ENCODE data around the gene PLBD2.
A peak's percentile ranks its signal among the peaks of the same experiment; 100 is the strongest.
"Not testable (repeated sequence)": the region's sequence is repeated elsewhere in the genome, so short reads cannot be mapped to it uniquely, and the experiment has no call there.

Gene PLBD2

DNA sequence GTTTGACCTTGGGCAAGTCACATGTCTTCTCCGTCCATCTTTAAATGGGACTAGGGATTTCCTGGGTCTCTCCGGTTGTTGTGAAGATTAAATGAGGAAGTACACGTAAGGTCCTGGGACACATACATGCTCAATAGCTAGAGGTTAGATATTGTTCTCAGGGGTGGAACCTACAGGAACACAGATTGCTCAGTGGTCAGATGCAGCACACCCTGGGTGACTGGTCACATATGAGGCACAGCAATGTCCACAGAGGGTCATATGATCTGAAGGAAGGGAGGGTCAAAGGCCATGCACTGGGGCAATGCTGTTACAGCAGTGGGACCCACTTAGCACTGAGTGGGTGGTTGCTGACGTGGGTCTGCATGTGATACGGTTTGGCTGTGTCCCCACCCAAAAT lies 12.0 kb upstream of the PLBD2 start:
- TF ChIP-seq, protein P1, sequence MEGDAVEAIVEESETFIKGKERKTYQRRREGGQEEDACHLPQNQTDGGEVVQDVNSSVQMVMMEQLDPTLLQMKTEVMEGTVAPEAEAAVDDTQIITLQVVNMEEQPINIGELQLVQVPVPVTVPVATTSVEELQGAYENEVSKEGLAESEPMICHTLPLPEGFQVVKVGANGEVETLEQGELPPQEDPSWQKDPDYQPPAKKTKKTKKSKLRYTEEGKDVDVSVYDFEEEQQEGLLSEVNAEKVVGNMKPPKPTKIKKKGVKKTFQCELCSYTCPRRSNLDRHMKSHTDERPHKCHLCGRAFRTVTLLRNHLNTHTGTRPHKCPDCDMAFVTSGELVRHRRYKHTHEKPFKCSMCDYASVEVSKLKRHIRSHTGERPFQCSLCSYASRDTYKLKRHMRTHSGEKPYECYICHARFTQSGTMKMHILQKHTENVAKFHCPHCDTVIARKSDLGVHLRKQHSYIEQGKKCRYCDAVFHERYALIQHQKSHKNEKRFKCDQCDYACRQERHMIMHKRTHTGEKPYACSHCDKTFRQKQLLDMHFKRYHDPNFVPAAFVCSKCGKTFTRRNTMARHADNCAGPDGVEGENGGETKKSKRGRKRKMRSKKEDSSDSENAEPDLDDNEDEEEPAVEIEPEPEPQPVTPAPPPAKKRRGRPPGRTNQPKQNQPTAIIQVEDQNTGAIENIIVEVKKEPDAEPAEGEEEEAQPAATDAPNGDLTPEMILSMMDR (conservative IDR thresholded peaks at IDR 0.05; ENCODE audit: low read depth): no peak
- ChIA-PET POLR2A (ENCODE audit: low non-redundant PET) (no interaction called here), CTCF (no interaction called here)
- no peak overlapping the region for H3K27ac ChIP-seq
- DNase-seq (ENCODE audit: low spot score): no peak

DNA sequence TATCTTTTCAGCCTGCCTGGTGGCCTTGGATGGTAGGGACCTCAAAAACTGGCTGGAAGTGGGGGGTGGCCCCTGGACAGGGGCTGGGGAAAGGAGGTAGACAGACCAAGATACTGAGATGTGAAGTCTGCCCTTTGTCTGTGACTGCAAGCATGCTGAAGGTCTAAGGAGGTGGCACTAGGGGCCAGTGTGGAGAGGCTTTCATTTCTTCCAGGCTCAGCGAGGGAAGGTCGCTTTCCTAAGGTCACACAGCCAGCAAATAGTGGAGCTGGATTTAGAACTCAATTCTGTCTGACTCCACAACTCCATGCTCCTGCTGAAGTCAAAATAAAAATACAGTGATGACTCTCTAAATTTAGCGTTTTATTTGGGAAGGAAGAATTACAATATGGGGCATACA lies 11.3 kb upstream of the PLBD2 start:
- POLR2A ChIA-PET (ENCODE audit: low non-redundant PET): no interaction called here
- CTCF ChIA-PET: interaction anchor here (1.0 kb wide), 1 partner anchor 35 kb away, joined by 3 read pairs; no protein-coding TSS in a partner anchor
- no peak for DNase-seq (ENCODE audit: low spot score)
- TF ChIP-seq, protein P1 (conservative IDR thresholded peaks at IDR 0.05; ENCODE audit: low read depth): no peak
- no peak overlapping the region for H3K27ac ChIP-seq

DNA sequence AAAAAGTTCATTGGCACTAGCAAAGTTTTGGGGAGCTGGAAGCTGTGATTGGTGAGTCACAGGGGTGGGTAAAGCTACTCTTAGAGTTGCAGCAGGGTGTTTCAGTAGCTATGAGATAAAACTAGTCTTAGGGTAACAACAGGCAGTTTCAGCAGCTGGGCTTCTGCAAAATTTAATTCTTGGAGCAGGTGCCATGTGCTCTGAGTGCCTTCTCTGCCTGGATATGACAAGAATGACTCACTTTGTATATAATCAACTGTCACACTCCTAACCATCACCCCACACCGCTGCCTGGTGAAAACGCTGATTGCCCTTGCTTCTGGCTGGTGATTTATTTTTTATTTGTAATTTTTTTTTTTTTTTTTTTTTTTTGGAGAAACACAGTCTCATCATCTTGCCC lies 10.5 kb upstream of the PLBD2 start:
- no peak overlapping the region for H3K27ac ChIP-seq
- TF ChIP-seq, protein P1 (conservative IDR thresholded peaks at IDR 0.05; ENCODE audit: low read depth): no peak
- ChIA-PET POLR2A (ENCODE audit: low non-redundant PET) (no interaction called here), CTCF (interaction anchor here (1.0 kb wide), 1 partner anchor 36 kb away, joined by 3 read pairs; no protein-coding TSS in a partner anchor)
- DNase-seq (ENCODE audit: low spot score): no peak

DNA sequence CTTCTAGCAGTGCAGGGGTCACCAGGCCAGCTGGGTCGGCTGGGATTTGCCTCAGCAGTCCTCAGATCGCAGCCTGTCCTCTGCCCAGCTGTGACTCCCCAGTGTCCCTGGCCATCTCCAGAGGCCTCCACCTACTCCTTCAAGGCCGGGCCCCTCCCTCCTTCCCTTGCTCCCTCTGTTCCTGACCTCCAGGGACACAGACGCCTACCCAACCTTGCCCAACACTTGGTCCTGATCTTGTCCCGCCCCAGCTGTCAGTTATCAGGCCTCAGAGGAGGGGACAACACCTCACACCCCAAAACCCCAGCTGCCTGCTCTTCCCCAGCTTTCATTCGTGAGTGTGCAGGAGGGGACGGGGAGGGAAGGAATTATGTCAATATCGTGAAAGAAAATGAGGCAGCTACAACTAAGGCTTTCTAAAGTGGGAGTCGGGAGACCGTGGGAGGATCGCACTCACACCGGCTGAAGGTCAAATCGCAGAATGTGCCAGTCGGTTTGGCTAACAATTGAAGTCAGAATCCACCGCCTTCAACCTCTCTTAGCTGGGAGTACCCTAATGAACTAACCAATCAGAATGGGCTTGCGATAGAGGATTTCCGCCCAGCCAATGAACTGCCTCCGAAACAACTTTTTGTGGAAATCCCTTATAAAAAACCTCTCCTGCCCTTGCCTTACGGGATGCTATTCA lies 9.4 kb upstream of the PLBD2 start:
- POLR2A ChIA-PET (ENCODE audit: low non-redundant PET): no interaction called here
- TF ChIP-seq, protein P1 (conservative IDR thresholded peaks at IDR 0.05; ENCODE audit: low read depth): no peak
- DNase-seq (ENCODE audit: low spot score): no peak
- CTCF ChIA-PET: no interaction called here
- no peak overlapping the region for H3K27ac ChIP-seq

DNA sequence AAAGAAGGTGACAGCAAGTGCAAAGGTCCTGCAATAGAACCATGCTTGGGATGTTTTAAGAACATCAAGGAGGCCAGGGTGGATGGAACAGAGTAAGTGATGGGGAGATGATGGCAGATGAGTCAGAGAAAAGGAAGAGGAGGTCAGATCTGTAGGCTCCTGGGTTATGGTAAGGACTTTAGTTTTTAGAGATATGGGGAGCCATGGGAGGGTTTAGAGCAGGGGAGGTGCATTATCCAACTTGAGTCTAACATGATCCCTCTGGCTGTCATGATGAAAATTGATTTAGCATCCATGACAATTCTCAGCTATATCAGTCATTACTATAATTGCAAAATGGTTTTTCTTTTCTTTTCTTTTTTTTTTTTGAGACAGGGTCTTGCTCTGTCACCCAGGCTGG lies 7.3 kb upstream of the PLBD2 start:
- POLR2A ChIA-PET (ENCODE audit: low non-redundant PET): no interaction called here
- CTCF ChIA-PET: no interaction called here
- no peak overlapping the region for H3K27ac ChIP-seq
- no peak for DNase-seq (ENCODE audit: low spot score)
- TF ChIP-seq, protein P1 (conservative IDR thresholded peaks at IDR 0.05; ENCODE audit: low read depth): no peak

DNA sequence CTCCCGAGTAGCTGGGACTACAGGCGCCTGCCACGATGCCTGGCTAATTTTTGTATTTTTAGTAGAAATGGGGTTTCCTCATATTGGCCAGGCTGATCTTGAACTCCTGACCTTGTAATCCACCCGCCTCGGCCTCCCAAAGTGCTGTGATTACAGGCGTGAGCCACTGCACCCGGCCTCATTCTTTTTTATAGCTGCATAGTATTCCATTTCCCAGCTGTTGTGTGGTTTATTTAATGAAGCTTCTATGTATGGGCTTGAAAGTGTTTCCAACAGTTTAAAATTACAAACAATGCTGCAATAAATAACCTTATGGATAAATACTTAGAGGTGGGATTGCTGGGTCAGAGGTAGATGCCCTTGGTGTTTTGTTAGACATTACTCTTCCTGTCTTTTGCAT lies 4.2 kb upstream of the PLBD2 start:
- CTCF ChIA-PET; DNase-seq (ENCODE audit: low spot score); POLR2A ChIA-PET (ENCODE audit: low non-redundant PET); H3K27ac ChIP-seq: not testable (repeated sequence)

DNA sequence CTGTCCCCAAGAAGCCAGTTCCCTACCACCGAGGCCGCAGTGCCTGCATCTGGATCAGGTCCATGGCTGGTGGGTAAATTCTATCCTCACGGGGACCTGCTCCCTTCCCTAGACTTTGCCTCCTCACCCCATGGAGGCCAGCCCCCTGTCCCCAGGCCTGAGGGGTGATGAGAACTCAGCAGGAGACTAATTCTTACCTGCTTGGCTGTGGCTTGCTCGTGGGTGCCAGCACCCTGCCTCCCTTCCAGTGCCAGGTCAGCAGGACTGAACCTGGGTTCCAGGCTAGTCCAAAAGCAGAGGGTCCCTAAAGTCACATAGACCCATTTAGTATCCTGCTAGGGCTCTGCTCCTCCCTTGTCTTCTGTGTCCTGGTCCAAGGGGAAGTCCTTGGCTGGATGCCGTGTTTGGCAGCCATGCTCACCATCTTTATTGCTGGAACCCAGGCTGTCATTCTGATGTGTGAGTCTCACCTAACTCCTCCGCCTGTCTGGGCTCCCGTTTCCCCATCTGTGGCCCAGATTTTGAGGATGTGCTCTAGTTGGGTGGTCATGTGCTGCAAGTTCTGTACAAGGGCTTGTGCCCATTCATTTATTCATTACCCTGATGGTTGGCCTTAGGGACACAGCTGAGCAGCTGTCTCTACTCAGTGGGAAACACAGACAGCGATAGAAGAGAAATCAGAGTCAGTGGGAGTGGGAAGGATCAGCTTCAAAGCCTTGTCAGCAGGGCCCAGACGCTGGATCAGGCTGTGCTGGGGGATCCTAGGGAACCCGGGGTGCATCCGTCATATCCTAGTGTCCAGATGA lies 949 bp downstream of the PLBD2 start:
- no peak for DNase-seq (ENCODE audit: low spot score)
- peak overlapping the region; percentile 70 for H3K27ac ChIP-seq
- TF ChIP-seq, protein P1 (conservative IDR thresholded peaks at IDR 0.05; ENCODE audit: low read depth): no peak
- CTCF ChIA-PET: no interaction called here
- POLR2A ChIA-PET (ENCODE audit: low non-redundant PET): interaction anchor here (1.2 kb wide), 1 partner anchor 24 kb away, joined by 3 read pairs; the partner anchor contains the start of gene SLC8B1
